H1 (cell line): Measurements from ENCODE around the gene SKOR2. TPM values are rescaled to one million over a fixed set of nuclear protein-coding genes. Genes with fewer than 3 reads are reported as not detected.
A peak's percentile ranks its signal among the peaks of the same experiment; 100 is the strongest.

ENCODE experiments used
- ATF2 ChIP-seq: IDR thresholded peaks from 2 replicates; pipeline ENCODE4 v1.6.1; 2012; ENCODE audit warnings: low read length, inconsistent platforms
- BACH1 ChIP-seq: IDR thresholded peaks from 2 replicates; pipeline ENCODE4 v1.6.1; 2012; ENCODE audit warnings: low read length, improper control_type of control experiment
- CREB1 ChIP-seq: IDR thresholded peaks from 2 replicates; pipeline ENCODE4 v1.6.1; 2012; ENCODE audit warnings: inconsistent platforms
- E2F6 ChIP-seq: IDR thresholded peaks from 2 replicates; pipeline ENCODE4 v1.6.1; 2012; ENCODE audit warnings: inconsistent platforms
- EZH2 ChIP-seq: fragments of 200-600 bp; sonication (generic); IDR thresholded peaks from 2 replicates; pipeline ENCODE4 v1.7.1; 2012; ENCODE audit warnings: low read depth, mild to moderate bottlenecking, moderate library complexity, low read length, inconsistent platforms; ENCODE audit not compliant: severe bottlenecking
- JUND ChIP-seq: IDR thresholded peaks from 2 replicates; pipeline ENCODE4 v1.6.1; 2011; ENCODE audit warnings: mild to moderate bottlenecking, improper control_type of control experiment, low read length
- KDM1A ChIP-seq: fragments of 200-600, 300-600 bp; sonication (generic); IDR thresholded peaks from 2 replicates; pipeline ENCODE4 v1.7.1; 2016; ENCODE audit warnings: mild to moderate bottlenecking, low read length, borderline replicate concordance
- MAFK ChIP-seq: IDR thresholded peaks from 2 replicates; pipeline ENCODE4 v1.6.1; 2012; ENCODE audit warnings: low read depth, mild to moderate bottlenecking, improper control_type of control experiment, low read length
- NANOG ChIP-seq: IDR thresholded peaks from 2 replicates; pipeline ENCODE4 v1.6.1; 2011; ENCODE audit warnings: low read length, low read depth, mild to moderate bottlenecking, inconsistent platforms; ENCODE audit not compliant: insufficient read depth, poor library complexity, severe bottlenecking
- POU5F1 ChIP-seq: IDR thresholded peaks from 2 replicates; pipeline ENCODE4 v1.6.1; 2011; ENCODE audit warnings: low read depth, mild to moderate bottlenecking, low read length, moderate library complexity
- SIRT6 ChIP-seq: IDR thresholded peaks from one replicate; pipeline ENCODE4 v1.7.1; 2012; ENCODE audit warnings: low read length, inconsistent platforms
- SIX5 ChIP-seq: IDR thresholded peaks from 2 replicates; pipeline ENCODE4 v1.6.1; 2011; ENCODE audit warnings: mild to moderate bottlenecking, low read depth, low read length
- SRF ChIP-seq: IDR thresholded peaks from 2 replicates; pipeline ENCODE4 v1.6.1; 2011; ENCODE audit warnings: mild to moderate bottlenecking, low read depth, low read length, moderate library complexity
- SUZ12 ChIP-seq: fragments of 200-600 bp; sonication (generic); IDR thresholded peaks from 2 replicates; pipeline ENCODE4 v1.6.1; 2012; ENCODE audit warnings: mild to moderate bottlenecking, inconsistent platforms, low read length, moderate library complexity, mixed read lengths
- TAF1 ChIP-seq: IDR thresholded peaks from 2 replicates; pipeline ENCODE4 v1.6.1; 2011; ENCODE audit warnings: mild to moderate bottlenecking, low read depth, low read length
- YY1 ChIP-seq: IDR thresholded peaks from 2 replicates; pipeline ENCODE4 v1.6.1; 2011; ENCODE audit warnings: low read depth, mild to moderate bottlenecking, low read length
- ZNF274 ChIP-seq: IDR thresholded peaks from 2 replicates; pipeline ENCODE4 v1.7.0; 2012; ENCODE audit warnings: low read length, borderline replicate concordance; ENCODE audit errors: extremely low read depth
- polyA plus RNA-seq, 7 experiments: library from polyadenylated mRNA; depleted of rRNA in 3 of 7; stranded (reverse) in 5 of 7; unstranded in 2 of 7; fragments of >200 nt in 5 of 7; fragments of 200-250 nt in 2 of 7; gene quantifications; 1 replicate in 5 of 7; 2 replicates in 1 of 7; 4 replicates in 1 of 7; pipeline versions ENCODE4 v1.2.1 to v1.2.3, GENCODE V29; 2011 to 2013; ENCODE audit warnings: missing spikeins in 2 of 7, mixed read lengths in 2 of 7
- total RNA-seq: library from RNA; stranded (reverse); fragmentation: NEBNext Ultra II Directional; extraction: Animal tissue kit (Norgen Biotek cat#: 25700); gene quantifications from 2 replicates; pipeline ENCODE4 v1.2.1, GENCODE V29; 2021

SKOR2 gene
- total and polyA plus RNA-seq, 2 of the 8 experiments (the other 6 are each of a cell fraction or from before 2014, with no cell fraction given) = 0.05 to 0.11 TPM

- TF ChIP-seq YY1 (no peak), SRF (no peak), ZNF274 (no peak), KDM1A (no peak), TAF1 (no peak), CREB1 (0 out of 2 replicates have a peak, but pooled peaks have one; percentile 11), E2F6 (peak; percentile 93), BACH1 (no peak), SIRT6 (no peak), EZH2 (peak; percentile 99), NANOG (no peak), MAFK (no peak), ATF2 (no peak), POU5F1 (no peak), SUZ12 (peak; percentile 100), SIX5 (no peak), JUND (no peak)
Observed at GRCh38 chr18:47248604-47249313, 2.7 kb downstream of the SKOR2 start (continued).
